GM12875 (cell line): ENCODE results near the gene RBM38.

ENCODE experiments used
- H3K4me3 ChIP-seq: one replicate; pipeline ENCODE4 v1.5.1; 2011; ENCODE audit warnings: low read depth, low read length, control low read depth
- TF ChIP-seq, protein P1 (sequence below): IDR thresholded peaks from 2 replicates; pipeline ENCODE4 v1.5.1; 2011; ENCODE audit warnings: low read depth, mild to moderate bottlenecking, control low read depth, inconsistent platforms, low read length, moderate library complexity, borderline replicate concordance; ENCODE audit not compliant: insufficient read depth

Gene RBM38

DNA sequence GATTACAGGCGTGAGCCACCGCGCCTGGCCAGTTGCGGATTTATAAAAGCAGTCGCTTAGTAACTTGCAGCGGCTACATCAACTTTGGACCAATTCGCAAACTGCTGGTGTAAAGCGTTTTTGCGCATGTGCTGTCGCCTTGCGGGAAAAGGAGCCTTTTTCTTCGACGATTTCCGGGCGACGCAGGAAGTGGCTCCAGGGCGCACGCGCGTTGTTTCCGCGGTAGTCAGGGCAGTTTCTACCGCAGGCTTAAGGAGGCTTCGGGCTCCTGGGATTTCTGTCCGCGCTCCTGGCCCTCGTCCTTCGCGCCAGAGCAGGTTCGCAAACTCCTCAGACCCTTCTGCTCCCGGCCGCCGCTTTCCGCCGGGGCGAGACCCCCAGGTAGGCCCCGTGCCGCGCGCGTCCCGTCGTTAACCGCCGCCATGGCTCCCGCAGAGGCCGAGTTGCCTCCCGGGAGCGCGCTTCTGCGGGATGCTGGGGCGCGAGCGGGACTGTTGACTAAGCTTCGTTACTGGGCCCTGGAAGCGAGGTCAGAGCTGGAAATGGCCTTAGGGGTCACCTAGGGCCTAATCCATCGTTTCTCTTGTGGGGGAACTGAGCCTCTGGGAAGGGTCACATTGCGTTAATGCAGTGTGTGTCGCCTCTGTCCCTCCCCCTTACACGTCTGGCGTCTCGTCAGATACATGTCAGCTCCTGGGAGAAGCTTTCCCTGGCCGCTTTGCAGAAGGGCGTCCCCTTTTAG, 40.0 kb upstream of the RBM38 start, which contains the start of gene RAE1:
Gene RAE1 (plus strand): TSS at position 214 of the 742 bp plus-strand sequence. CDS start 2,784 bp downstream, outside the sequence.
- TF ChIP-seq, protein P1, sequence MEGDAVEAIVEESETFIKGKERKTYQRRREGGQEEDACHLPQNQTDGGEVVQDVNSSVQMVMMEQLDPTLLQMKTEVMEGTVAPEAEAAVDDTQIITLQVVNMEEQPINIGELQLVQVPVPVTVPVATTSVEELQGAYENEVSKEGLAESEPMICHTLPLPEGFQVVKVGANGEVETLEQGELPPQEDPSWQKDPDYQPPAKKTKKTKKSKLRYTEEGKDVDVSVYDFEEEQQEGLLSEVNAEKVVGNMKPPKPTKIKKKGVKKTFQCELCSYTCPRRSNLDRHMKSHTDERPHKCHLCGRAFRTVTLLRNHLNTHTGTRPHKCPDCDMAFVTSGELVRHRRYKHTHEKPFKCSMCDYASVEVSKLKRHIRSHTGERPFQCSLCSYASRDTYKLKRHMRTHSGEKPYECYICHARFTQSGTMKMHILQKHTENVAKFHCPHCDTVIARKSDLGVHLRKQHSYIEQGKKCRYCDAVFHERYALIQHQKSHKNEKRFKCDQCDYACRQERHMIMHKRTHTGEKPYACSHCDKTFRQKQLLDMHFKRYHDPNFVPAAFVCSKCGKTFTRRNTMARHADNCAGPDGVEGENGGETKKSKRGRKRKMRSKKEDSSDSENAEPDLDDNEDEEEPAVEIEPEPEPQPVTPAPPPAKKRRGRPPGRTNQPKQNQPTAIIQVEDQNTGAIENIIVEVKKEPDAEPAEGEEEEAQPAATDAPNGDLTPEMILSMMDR: no peak

DNA sequence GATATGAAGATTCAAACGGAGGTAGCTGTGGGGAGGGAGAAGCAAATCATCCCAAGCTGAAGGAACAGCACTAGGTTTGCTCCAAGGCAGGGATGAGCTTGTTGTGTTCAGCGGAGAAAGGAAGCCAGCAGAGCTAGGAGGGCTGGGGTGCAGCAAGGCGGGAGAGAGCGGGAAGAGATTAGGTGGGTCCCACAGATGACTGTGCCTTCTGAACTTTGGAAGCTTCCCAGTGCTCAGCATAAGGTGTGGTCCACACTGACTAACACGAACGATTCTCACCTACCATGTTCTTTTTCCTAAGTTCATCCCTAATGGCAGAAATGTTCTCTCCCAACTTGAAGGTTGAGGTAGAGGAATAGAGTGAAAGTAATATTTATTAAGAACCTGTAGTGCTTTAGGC, 38.9 kb upstream of the RBM38 start:
- no peak overlapping the region for H3K4me3 ChIP-seq
- TF ChIP-seq, protein P1: no peak

More for the DNA sequence above, 40.0 kb upstream of the RBM38 start, which contains the start of gene RAE1:
- peak within 1 kb of the TSS; percentile 74 for H3K4me3 ChIP-seq

DNA sequence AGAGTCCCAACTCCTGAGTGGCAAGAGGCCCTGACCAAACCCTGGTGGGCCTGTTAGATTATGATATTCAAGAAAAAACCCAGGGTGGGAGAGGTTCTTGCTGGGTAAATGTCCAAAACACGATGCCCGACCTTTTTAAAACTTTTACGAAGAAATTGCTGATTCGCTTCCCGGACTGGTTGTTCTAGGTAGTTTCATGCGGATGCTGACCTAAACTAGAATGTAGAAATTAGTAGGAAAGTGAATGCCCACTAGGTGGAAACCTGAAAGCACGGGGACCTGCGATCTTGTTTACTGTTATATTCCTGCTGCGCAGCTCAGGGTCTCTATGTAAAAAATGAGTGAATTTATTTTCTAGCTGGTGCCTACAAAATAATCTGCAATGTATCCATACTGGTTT, 37.8 kb upstream of the RBM38 start:
- TF ChIP-seq, protein P1: no peak
- no peak overlapping the region for H3K4me3 ChIP-seq

DNA sequence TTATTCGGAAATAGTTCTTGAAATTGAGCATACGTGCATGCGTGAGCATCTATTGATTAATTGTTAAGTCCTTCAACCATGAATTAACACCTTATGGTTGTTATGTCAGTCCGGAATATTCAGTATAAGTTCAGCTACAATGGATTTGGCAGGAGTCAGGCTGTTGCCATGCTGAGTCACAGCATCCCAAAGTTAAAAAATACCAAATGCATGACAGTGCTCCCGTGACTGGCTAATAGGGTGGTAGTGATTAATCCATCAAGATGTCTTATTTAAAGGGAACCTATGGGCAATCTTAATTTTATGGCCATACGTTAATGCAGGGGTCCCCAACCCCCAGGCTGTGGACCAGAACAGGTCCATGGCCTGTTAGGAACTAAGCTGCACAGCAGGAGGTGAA, 29.7 kb upstream of the RBM38 start:
- TF ChIP-seq, protein P1: no peak
- H3K4me3 ChIP-seq: no peak overlapping the region

DNA sequence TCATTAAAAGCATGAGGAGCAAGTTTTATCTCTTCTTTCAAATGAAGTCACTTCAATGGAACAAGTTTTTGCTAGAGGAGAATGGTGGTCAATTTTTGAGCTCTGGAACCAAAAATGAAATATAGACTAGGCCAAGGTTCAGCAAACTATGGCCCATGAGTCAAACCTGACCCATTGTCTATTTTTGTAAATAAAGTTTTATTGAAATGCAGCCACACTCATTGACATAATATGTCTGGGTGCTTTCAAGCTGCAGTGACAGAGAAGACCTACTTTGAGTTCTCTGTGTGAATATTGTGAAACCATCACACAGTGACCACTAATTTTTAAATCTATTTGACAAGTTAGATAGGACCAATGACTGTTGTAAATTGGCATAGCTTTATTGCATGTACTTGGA, 26.7 kb upstream of the RBM38 start:
- H3K4me3 ChIP-seq: no peak overlapping the region
- TF ChIP-seq, protein P1: no peak

DNA sequence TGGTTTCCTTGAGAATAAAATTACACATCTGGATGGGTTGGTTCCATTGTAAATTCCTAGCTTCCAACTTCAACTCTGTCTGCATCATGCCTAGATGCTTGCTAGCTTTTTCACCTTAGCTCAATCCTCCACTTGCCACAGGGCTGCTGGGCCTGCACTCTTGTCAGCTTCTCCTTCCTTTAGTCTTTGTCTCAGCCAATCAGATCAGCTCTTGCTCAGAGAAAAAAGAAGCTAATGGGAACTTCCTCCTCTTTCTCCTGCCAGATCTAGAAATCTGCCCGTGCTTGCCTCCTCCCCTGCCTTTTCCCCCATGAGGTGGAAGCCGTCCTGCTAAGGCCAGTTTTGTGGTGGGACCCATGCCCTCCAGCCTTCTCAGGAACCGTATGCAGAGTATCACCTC, 21.6 kb upstream of the RBM38 start:
- H3K4me3 ChIP-seq: no peak overlapping the region
- TF ChIP-seq, protein P1: no peak

DNA sequence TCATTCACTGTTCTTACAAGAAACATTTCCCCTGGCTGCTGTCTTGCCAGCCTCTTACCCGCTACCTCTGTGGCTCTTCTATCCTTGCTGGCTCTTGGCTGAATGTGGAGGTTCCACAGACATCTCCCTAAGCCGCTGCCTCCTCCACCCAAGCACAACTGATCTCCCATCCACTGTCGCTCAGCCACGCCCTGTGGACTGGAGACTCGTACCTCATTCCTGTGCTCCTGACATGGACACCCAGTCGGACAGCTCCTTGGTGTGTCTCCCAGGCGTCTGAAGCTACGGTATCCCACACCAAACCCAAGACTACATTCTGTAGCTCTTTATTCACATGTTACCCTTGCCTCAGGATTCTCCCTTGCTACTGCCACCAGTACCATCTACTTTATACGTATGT, 20.9 kb upstream of the RBM38 start:
- TF ChIP-seq, protein P1: no peak
- H3K4me3 ChIP-seq: no peak overlapping the region
